Endothelial cell of hepatic sinusoid (primary cell): ENCODE results near the gene FLYWCH2.
"Not testable (repeated sequence)": the region's sequence is repeated elsewhere in the genome, so short reads cannot be mapped to it uniquely, and the experiment has no call there.

ENCODE experiments used
- in situ Hi-C: cut with HindIII; loops from 2 replicates; pipeline ENCODE4 v1.10.0; 2017; ENCODE audit warnings: low sequenced_read_pairs

FLYWCH2 gene

GRCh38 chr16:2937170-2937569, 54.2 kb downstream of the FLYWCH2 start:
- in situ Hi-C loops = no loop called here

DNA sequence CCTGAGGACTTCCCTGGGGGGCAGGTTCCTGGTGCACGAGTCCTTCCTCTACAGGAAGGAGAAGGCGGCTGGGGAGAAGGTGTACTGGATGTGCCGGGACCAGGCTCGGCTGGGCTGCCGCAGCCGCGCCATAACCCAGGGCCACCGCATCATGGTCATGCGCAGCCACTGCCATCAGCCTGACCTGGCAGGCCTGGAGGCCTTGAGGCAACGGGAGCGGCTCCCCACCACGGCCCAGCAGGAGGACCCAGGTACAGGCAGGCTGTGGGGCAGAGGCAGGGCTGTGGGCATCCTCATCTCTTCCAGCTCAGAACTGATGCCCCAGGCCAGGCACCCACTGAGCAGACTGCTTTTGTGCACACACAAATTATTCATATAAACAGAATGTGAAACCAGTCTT, 55.2 kb downstream of the FLYWCH2 start:
- in situ Hi-C loops = no loop called here

DNA sequence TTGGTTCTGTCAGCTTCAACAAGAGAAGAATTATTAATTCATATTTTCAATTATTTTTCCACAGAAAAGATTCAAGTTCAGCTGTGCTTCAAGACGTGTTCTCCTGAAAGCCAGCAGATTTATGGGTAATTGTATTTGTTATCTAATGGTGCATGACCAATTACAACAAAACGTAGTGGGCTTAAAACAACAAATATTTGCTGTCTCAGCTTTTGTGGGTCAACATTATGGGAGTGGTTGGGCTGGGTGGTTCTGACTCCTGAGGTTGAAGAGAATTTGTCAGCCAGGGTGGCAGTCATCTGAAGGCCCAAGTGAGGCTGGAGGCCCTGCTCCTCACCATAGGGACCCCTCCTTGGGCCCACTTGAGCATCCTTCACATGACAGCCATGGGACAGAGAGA, 57.0 kb downstream of the FLYWCH2 start:
- in situ Hi-C loops = no loop called here

DNA sequence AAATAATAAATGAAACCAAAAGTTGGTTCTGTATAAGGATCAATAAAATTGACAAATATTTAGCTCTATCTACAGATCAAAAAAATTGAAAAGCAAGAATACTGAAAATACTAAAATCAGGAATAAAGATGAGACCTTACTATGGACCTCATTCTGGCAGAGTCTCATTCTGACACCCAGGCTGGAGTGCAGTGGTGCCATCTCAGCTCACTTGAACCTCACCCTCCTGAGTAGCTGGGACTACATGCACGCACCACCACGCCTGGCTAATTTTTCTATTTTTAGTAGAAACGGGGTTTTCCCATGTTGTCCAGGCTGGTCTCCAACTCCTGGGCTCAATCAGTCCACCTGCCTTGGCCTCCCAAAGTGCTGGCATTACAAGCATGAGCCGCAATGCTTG, 59.0 kb downstream of the FLYWCH2 start:
- in situ Hi-C loops = no loop called here

DNA sequence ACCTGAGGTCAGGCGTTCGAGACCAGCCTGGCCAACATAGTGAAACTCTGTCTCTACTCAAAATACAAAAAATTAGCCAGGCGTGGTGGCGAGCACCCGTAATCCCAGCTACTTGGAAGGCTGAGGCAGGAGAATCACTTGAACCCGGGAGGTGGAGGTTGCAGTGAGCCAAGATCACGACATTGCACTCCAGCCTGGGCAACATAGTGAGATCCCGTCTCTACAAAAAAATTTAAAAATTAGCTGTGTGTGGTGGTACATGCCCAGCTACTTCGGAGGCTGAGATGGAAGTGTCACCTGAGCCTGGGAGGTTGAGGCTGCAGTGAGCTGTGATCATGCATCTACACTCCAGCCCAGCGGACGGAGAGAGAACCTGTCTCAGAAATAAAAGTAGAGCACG, 60.7 kb downstream of the FLYWCH2 start:
- in situ Hi-C loops = not testable (repeated sequence)

GRCh38 chr16:2946649-2947048, 63.6 kb downstream of the FLYWCH2 start:
- in situ Hi-C loops = no loop called here
